ENCODE data around the gene EDN2. TPM values are rescaled to one million over a fixed set of nuclear protein-coding genes. Genes with fewer than 3 reads are reported as not detected.

Gene EDN2
- total and polyA plus RNA-seq, 4 donors = 0.10 to 0.13 TPM; not detected in 2

- Histone ChIP-seq H3K9ac (ENCODE audit: low read depth in 1 of 2, low read length in 2 of 2) (no peak overlapping the region), H3K9me3 (ENCODE audit: control insufficient read depth in 4 of 4, low read length in 3 of 4) (no peaks in the 10 kb centered on the region), H3K4me1 (ENCODE audit: control insufficient read depth in 4 of 4, insufficient read depth in 4 of 4, low read length in 3 of 4) (peaks cover 0 to 5% (median 2%) of the 10 kb centered on the region in 4 donors), H3K36me3 (ENCODE audit: control insufficient read depth in 4 of 4, insufficient read depth in 3 of 4, low read depth in 1 of 4, low read length in 3 of 4) (no peaks in the 10 kb centered on the region), H3K27me3 (ENCODE audit: control insufficient read depth in 4 of 4, insufficient read depth in 4 of 4, low read length in 3 of 4) (no peaks in the 10 kb centered on the region), H3K27ac (ENCODE audit: low read depth in 1 of 2, low read length in 2 of 2) (no peak overlapping the region), H3K4me3 (ENCODE audit: low read depth in 1 of 3, low read length in 3 of 3) (no peak overlapping the region)
- TF ChIP-seq SP1 (IDR thresholded peaks at IDR 0.05) = no peak
- TF ChIP-seq ATF3 (IDR thresholded peaks at IDR 0.05) = no peak
- TF ChIP-seq YY1 (IDR thresholded peaks at IDR 0.05) = no peak
- no peak for TF ChIP-seq CTCF (IDR thresholded peaks at IDR 0.05; ENCODE audit: low read depth, low read length, missing input control)
- no peak for TF ChIP-seq RXRA (IDR thresholded peaks at IDR 0.05)
- no peak for TF ChIP-seq GABPA (IDR thresholded peaks at IDR 0.05 in 1 of 2, conservative IDR thresholded peaks at IDR 0.05 in 1 of 2)
- no peak for TF ChIP-seq HNF4G (IDR thresholded peaks at IDR 0.05)
- TF ChIP-seq HNF4A (conservative IDR thresholded peaks at IDR 0.05) = no peak
- no peak for TF ChIP-seq TAF1 (conservative IDR thresholded peaks at IDR 0.05)
- no peak for TF ChIP-seq MAX (IDR thresholded peaks at IDR 0.05)
- TF ChIP-seq RAD21 (IDR thresholded peaks at IDR 0.05) = no peak
- no peak for TF ChIP-seq ZBTB33 (IDR thresholded peaks at IDR 0.05)
- 95% methylated on average over 7 of the region's 7 CpGs for WGBS
- DNase-seq (ENCODE audit: low spot score) = no peak
Observed at GRCh38 chr1:41464885-41465284, 19.6 kb downstream of the EDN2 start.

- no peaks in the 10 kb centered on the region for H3K27me3 ChIP-seq (ENCODE audit: control insufficient read depth in 4 of 4, insufficient read depth in 4 of 4, low read length in 3 of 4)
- H3K9ac ChIP-seq (ENCODE audit: low read depth in 1 of 2, low read length in 2 of 2) = no peak overlapping the region
- H3K9me3 ChIP-seq (ENCODE audit: control insufficient read depth in 4 of 4, low read length in 3 of 4) = no peaks in the 10 kb centered on the region
- 92% methylated on average over 2 of the region's 2 CpGs for WGBS
- H3K4me3 ChIP-seq (ENCODE audit: low read depth in 1 of 3, low read length in 3 of 3) = no peak overlapping the region
- TF ChIP-seq GABPA (IDR thresholded peaks at IDR 0.05 in 1 of 2, conservative IDR thresholded peaks at IDR 0.05 in 1 of 2) = no peak
- no peak for TF ChIP-seq HNF4G (IDR thresholded peaks at IDR 0.05)
- no peak for TF ChIP-seq FOXA1 (IDR thresholded peaks at IDR 0.05)
- TF ChIP-seq FOXA2 (IDR thresholded peaks at IDR 0.05) = no peak
- no peak for TF ChIP-seq ZBTB33 (IDR thresholded peaks at IDR 0.05)
- no peak for TF ChIP-seq TAF1 (conservative IDR thresholded peaks at IDR 0.05)
- no peak for TF ChIP-seq MAX (IDR thresholded peaks at IDR 0.05)
- no peak for TF ChIP-seq EGR1 (IDR thresholded peaks at IDR 0.05; ENCODE audit: low read depth in 2 of 2)
- no peak for TF ChIP-seq REST (IDR thresholded peaks at IDR 0.05)
- no peak for TF ChIP-seq YY1 (IDR thresholded peaks at IDR 0.05)
- no peak for TF ChIP-seq RAD21 (IDR thresholded peaks at IDR 0.05)
- no peak for TF ChIP-seq SP1 (IDR thresholded peaks at IDR 0.05)
- no peak for TF ChIP-seq HNF4A (conservative IDR thresholded peaks at IDR 0.05)
- TF ChIP-seq RXRA (IDR thresholded peaks at IDR 0.05) = no peak
- TF ChIP-seq NR2F2 (IDR thresholded peaks at IDR 0.05) = no peak
- H3K4me1 ChIP-seq (ENCODE audit: control insufficient read depth in 4 of 4, insufficient read depth in 4 of 4, low read length in 3 of 4) = peaks cover 0 to 5% (median 2%) of the 10 kb centered on the region in 4 donors
- H3K27ac ChIP-seq (ENCODE audit: low read depth in 1 of 2, low read length in 2 of 2) = no peak overlapping the region
- DNase-seq (ENCODE audit: low spot score) = no peak
- no peaks in the 10 kb centered on the region for H3K36me3 ChIP-seq (ENCODE audit: control insufficient read depth in 4 of 4, insufficient read depth in 3 of 4, low read depth in 1 of 4, low read length in 3 of 4)
Observed at GRCh38 chr1:41463516-41463915, 21.0 kb downstream of the EDN2 start.

Data from liver (tissue), 9 donors.